NCI-H69 (cell line): ENCODE data around the gene DMPK.

Source experiments
- DNase-seq: peaks from one replicate; lab custom pipeline; 2025; lab: John Stamatoyannopoulos, UW

DMPK gene

DNA sequence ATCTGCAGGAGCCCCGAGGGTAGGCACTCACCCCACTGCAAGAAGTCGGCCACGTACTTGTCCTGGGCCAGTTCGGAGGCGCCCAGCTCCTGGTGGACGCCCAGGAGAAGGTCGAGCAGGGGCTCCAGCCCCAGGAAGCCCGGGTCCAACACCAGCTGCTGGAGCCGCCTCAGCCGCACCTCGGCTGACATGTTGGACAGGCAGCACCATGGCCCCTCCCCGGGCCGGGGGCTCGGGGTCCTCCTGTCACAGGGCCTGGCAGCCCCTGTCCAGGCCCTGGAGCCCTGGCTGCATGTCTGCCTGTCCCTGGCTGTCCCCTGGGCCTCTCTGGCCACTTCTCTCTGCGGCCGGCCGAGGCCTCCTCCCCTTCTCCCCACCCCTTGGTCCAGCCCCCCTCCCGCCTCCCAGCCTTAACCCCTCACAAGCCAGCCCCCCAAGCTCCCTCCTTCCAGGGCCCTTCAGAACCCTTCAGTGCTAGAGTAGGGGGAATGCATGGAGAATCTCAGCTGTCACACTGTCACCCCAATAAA, at the start of gene DMPK:
Gene DMPK (minus strand): TSS at position 329 of the 530 bp plus-strand sequence. CDS start 138 bp downstream, at position 191.
- DNase-seq: peak; percentile 47

- no peak for DNase-seq
Measured at GRCh38 chr19:45828945-45829344, 46.7 kb upstream of the DMPK start.

GRCh38 chr19:45828523-45828922, 46.2 kb upstream of the DMPK start:
- no peak for DNase-seq

- DNase-seq: no peak
Measured at GRCh38 chr19:45827459-45828093, 45.3 kb upstream of the DMPK start.

DNA sequence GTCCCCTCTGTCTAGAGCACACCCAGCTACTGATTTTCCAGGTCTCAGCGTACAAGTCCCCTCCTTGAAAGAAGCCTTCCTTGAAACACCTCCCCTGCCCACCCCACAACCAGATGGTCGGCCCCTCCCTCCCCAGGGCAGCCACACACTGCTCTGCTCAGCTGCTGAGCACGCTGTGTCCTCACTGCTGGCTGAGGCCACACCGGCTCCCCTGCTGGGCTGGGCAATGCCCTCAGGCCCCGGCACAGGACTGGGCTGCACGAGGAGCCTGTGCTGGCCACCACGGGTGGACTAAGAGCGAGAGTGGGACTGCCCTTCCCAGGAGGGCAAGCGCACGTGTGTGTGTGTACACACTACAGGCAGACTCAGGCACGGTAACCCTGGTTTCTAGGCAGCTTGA, 44.6 kb upstream of the DMPK start:
- DNase-seq: no peak

GRCh38 chr19:45825917-45826893, 43.9 kb upstream of the DMPK start:
- no peak for DNase-seq

- DNase-seq: no peak
Measured at GRCh38 chr19:45825263-45825605, 42.9 kb upstream of the DMPK start.

GRCh38 chr19:45824531-45825262, 42.4 kb upstream of the DMPK start:
- DNase-seq: no peak

DNA sequence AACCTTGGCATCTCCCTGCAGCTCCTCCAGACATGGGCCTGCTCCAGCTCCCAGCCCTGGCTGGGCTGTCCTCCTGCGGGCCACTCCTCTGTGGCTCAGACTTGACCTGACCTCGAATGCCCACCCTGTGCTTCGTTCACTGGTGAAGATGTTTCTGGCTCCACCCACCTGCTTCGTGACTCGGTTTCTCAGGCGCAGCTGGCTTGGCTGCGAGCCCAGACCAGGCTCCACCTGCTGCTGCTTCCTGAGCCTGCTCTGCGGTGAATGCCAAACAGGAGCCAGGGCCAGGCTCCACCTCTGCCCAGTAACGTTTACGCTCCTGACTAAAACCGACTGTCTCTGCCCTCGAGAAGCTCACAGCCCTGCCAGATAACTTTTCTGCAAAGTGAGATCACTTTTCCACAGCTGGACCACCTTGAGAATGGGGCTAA, 41.8 kb upstream of the DMPK start:
- peak; percentile 51 for DNase-seq

DNA sequence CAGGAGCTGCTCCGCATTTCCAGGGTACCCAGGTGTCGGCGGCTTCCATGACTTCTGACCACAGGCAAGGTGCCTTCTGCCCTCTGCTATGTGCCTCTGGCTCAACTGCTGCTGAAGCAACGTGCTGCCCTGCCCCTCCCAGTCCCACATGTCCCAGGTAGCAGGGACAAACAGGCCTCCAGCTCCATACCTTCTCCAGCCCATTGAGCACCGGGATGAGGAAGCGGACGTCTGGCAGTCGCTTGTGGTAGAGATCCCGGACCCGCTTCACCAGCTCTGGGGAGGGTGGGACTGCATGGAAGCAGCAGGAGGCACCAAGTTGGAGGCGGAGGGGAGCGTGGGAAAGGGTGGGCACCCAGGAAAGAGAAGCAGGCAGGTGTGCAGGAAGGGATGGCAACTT, 40.9 kb upstream of the DMPK start:
- no peak for DNase-seq

DNA sequence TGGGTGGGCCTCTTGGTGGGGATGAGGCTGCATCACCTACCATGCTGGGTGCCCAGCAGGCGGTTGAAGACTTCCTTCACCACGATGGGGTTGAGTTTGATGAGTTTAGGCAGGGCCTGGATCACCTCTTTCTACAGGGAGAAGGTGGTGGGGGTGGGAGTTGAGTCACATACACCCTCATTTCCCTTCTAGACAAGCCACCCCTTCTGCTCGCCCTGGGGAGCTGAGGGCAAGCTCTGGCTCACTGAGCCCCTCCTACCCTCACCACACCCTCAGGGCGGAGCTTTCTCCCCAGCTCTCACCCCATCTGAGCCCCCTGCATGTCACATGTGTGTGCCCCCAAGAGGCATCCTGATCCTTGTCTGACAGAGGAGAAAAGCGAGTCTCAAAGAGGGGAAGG, 40.4 kb upstream of the DMPK start:
- DNase-seq: no peak

DNA sequence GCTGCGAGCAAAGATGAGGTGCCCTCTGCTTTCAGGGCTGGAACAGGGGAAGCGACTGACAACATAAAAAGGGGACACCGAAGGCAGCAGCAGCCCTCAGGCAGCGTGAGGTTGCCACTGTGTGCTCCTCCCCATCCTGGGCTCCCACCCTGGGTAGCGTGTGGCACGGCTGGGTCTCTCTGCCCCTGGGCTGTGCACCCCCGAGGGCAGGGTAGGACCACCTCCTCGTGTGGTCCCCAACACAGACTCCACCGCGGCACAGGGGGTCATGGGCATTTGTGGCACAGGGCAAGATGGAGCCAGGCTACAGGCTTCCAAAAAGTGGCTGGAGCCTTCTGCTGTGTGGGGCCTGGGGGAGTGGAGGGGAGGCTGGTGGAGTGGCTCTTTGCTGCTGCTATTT, 39.3 kb upstream of the DMPK start:
- no peak for DNase-seq

GRCh38 chr19:45821103-45821521, 38.8 kb upstream of the DMPK start:
- DNase-seq: no peak

DNA sequence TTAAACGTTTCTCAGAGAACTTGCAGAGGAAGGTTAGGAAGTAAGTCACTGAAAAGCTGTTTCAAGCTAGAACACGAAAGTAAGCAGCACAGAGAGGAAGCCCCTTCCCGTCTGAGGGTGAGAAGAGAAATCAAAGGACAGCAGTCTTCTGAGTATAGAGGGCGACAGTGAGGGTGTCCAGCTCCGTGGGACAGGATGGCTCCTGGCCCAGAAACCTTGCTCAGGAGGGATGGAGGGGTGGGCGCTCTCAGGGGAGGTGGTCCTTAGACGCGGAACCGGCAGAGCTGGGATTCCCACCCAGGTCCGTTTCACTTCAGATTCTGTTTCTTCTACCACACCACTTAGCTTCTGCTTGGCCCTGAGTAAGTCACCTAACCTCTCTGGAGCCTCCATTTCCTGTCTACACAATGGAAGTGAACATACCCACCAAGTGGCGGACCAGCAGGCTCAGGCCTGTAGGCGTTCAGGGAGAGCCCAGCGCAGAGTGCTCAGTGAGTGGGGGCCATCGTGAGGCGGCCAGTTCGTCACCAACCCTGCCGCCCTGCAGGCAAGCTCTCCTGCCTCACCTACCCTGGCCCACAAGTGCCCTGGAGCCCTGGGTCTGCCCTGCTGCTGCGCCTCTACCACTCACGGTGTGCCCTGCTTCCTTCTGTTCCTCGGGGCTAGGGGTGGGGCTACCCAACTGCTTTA, 38.3 kb upstream of the DMPK start:
- DNase-seq: no peak

DNA sequence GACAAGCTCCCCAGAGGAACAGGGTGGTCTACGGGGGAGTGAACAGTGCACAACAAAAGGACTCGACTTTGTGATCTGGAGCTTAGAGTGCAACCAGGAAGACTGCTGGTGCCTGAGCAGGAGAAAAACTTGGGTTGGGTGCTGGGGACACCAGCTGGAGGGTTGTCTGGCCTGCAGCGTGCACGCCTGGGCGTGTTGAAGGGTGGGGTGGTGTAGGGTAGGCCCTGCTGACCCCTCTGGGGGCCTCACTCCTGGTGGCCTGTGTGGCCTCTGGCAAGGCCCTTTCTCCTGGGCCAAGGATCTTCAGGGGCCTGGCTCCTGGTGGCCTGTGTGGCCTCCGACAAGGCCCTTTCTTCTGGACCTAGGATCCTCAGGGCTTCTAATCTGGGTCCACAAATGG, 37.5 kb upstream of the DMPK start:
- DNase-seq: no peak

GRCh38 chr19:45817725-45818301, 35.5 kb upstream of the DMPK start:
- peak; percentile 83 for DNase-seq

GRCh38 chr19:45817010-45817724, 34.9 kb upstream of the DMPK start:
- DNase-seq: peak; percentile 93

- DNase-seq: no peak
Measured at GRCh38 chr19:45816236-45817009, 34.1 kb upstream of the DMPK start.

GRCh38 chr19:45815481-45816216, 33.4 kb upstream of the DMPK start:
- no peak for DNase-seq
